Epidermal melanocyte (primary cell): ENCODE results near the gene TOX2.

Experiments used
- DNase-seq: peaks from one replicate; pipeline ENCODE4 v3.0.0; 2011; ENCODE audit warnings: low spot score; ENCODE audit not compliant: insufficient read length

Gene TOX2

GRCh38 chr20:43914311-43915210 is at the start of gene TOX2:
Gene TOX2, plus strand, starts transcription at chr20:43914852. Its CDS starts 40 bp downstream, at chr20:43914892.
- no peak for DNase-seq

GRCh38 chr20:43868091-43868490 is 46.6 kb upstream of the TOX2 start:
- no peak for DNase-seq

GRCh38 chr20:43870484-43870883 is 44.2 kb upstream of the TOX2 start:
- DNase-seq = no peak

- DNase-seq = no peak
These were observed 35.9 kb upstream of the TOX2 start for GRCh38 chr20:43878776-43879175.

GRCh38 chr20:43893930-43894329 is 20.7 kb upstream of the TOX2 start:
- no peak for DNase-seq

GRCh38 chr20:43894491-43894890 is 20.2 kb upstream of the TOX2 start:
- no peak for DNase-seq

GRCh38 chr20:43895235-43895634 is 19.4 kb upstream of the TOX2 start:
- no peak for DNase-seq

- no peak for DNase-seq
These were observed 15.2 kb upstream of the TOX2 start for GRCh38 chr20:43899274-43900120.

GRCh38 chr20:43900121-43900466 is 14.6 kb upstream of the TOX2 start:
- no peak for DNase-seq

GRCh38 chr20:43900496-43900895 is 14.2 kb upstream of the TOX2 start:
- DNase-seq = no peak

- no peak for DNase-seq
These were observed 13.4 kb upstream of the TOX2 start for GRCh38 chr20:43901296-43901695.

GRCh38 chr20:43903953-43904826 is 10.5 kb upstream of the TOX2 start:
- DNase-seq = no peak

GRCh38 chr20:43904827-43905177 is 9.8 kb upstream of the TOX2 start:
- DNase-seq = no peak

- no peak for DNase-seq
These were observed 8.1 kb upstream of the TOX2 start for GRCh38 chr20:43906505-43907034.

- no peak for DNase-seq
These were observed 5.4 kb upstream of the TOX2 start for GRCh38 chr20:43909211-43909610.

GRCh38 chr20:43909720-43910119 is 4.9 kb upstream of the TOX2 start:
- DNase-seq = no peak

GRCh38 chr20:43910564-43910963 is 4.1 kb upstream of the TOX2 start:
- DNase-seq = no peak

GRCh38 chr20:43911066-43911465 is 3.6 kb upstream of the TOX2 start:
- no peak for DNase-seq

GRCh38 chr20:43913291-43914025 is 1.2 kb upstream of the TOX2 start:
- DNase-seq = no peak

GRCh38 chr20:43915211-43916072 is 790 bp downstream of the TOX2 start:
- DNase-seq = no peak
